Measurements from ENCODE around the gene CAPN5. TPM values are rescaled to one million over a fixed set of nuclear protein-coding genes. Genes with fewer than 3 reads are reported as not detected.

The CAPN5 gene
- total RNA-seq, 1 donor from 2014 or later: 29.7 TPM

GRCh38 chr11:77129069-77129841 lies 62.5 kb downstream of the CAPN5 start:
- Mint-ChIP-seq H3K4me3 (ENCODE audit: unreplicated experiment) (no peak overlapping the region), H3K27me3 (ENCODE audit: unreplicated experiment) (peaks cover 2% of the 10 kb centered on the region), H3K9me3 (ENCODE audit: unreplicated experiment) (no peaks in the 10 kb centered on the region), H3K27ac (ENCODE audit: unreplicated experiment) (no peak overlapping the region), H3K36me3 (ENCODE audit: low read depth, unreplicated experiment) (no peaks in the 10 kb centered on the region), H3K4me1 (ENCODE audit: unreplicated experiment) (peaks cover 17% of the 10 kb centered on the region)
- no peak for DNase-seq (ENCODE audit: low spot score)
- TF ChIP-seq CTCF (IDR thresholded peaks at IDR 0.05; ENCODE audit: unreplicated experiment): no peak

- Mint-ChIP-seq H3K36me3 (ENCODE audit: low read depth, unreplicated experiment) (no peaks in the 10 kb centered on the region), H3K27ac (ENCODE audit: unreplicated experiment) (no peak overlapping the region), H3K4me3 (ENCODE audit: unreplicated experiment) (no peak overlapping the region), H3K4me1 (ENCODE audit: unreplicated experiment) (peaks cover 17% of the 10 kb centered on the region), H3K9me3 (ENCODE audit: unreplicated experiment) (no peaks in the 10 kb centered on the region), H3K27me3 (ENCODE audit: unreplicated experiment) (no peaks in the 10 kb centered on the region)
- no peak for TF ChIP-seq CTCF (IDR thresholded peaks at IDR 0.05; ENCODE audit: unreplicated experiment)
- no peak for DNase-seq (ENCODE audit: low spot score)
Measured at GRCh38 chr11:77129842-77130756, 63.3 kb downstream of the CAPN5 start.

GRCh38 chr11:77130763-77131513 lies 64.2 kb downstream of the CAPN5 start:
- Mint-ChIP-seq H3K36me3 (ENCODE audit: low read depth, unreplicated experiment) (no peaks in the 10 kb centered on the region), H3K4me3 (ENCODE audit: unreplicated experiment) (no peak overlapping the region), H3K4me1 (ENCODE audit: unreplicated experiment) (peaks cover 17% of the 10 kb centered on the region), H3K27me3 (ENCODE audit: unreplicated experiment) (no peaks in the 10 kb centered on the region), H3K27ac (ENCODE audit: unreplicated experiment) (peak overlapping the region; percentile 26), H3K9me3 (ENCODE audit: unreplicated experiment) (no peaks in the 10 kb centered on the region)
- no peak for TF ChIP-seq CTCF (IDR thresholded peaks at IDR 0.05; ENCODE audit: unreplicated experiment)
- DNase-seq (ENCODE audit: low spot score): no peak

DNA sequence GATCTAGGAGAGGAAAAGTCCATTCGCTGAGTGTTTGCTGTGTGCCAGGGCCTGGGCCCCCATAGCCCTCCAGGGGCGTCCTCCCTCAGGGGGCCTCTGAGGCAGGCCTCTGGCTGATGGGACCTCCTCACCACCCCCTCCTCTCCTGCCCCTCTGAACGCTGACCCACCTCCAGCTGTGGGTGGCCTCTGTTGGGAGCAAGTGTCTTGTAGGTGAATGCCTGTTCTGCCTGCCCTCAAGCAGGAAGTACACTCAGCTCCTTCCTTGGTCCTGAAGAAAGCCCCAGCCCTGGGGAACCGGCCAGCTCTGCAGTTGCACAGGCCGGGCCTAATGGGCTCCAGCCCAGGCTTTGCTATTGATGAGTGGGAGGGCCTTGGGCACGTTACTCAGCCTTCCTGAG lies 64.8 kb downstream of the CAPN5 start:
- Mint-ChIP-seq H3K9me3 (ENCODE audit: unreplicated experiment) (no peaks in the 10 kb centered on the region), H3K36me3 (ENCODE audit: low read depth, unreplicated experiment) (no peaks in the 10 kb centered on the region), H3K4me3 (ENCODE audit: unreplicated experiment) (no peak overlapping the region), H3K27me3 (ENCODE audit: unreplicated experiment) (no peaks in the 10 kb centered on the region), H3K4me1 (ENCODE audit: unreplicated experiment) (peaks cover 17% of the 10 kb centered on the region), H3K27ac (ENCODE audit: unreplicated experiment) (no peak overlapping the region)
- TF ChIP-seq CTCF (IDR thresholded peaks at IDR 0.05; ENCODE audit: unreplicated experiment): no peak
- DNase-seq (ENCODE audit: low spot score): no peak
